GM23338 (cell line): ENCODE data around the gene NDUFS6. TPM values are rescaled to one million over a fixed set of nuclear protein-coding genes. Genes with fewer than 3 reads are reported as not detected.

Experiments
- ATAC-seq: fragments of 200-7000 bp; cut with Tn5 transposase; 3 replicates; pipeline ENCODE4 v1.9.1; 2020
- DNase-seq: peaks from one replicate; pipeline ENCODE4 v3.0.0-alpha.2; 2015; ENCODE audit warnings: low spot score
- H2AFZ ChIP-seq: fragments of 200-600 bp; sonication (generic); 2 replicates; pipeline ENCODE4 v1.8.0; 2016; ENCODE audit warnings: antibody characterized with exemption, mild to moderate bottlenecking, moderate library complexity
- H3F3A ChIP-seq: fragments of 200-600 bp; sonication (generic); replicated peaks from 2 replicates; pipeline ENCODE4 v1.8.0; 2017; ENCODE audit warnings: antibody characterized with exemption, mixed run types, low read depth
- H3K27ac ChIP-seq: fragments of 200-600 bp; sonication (generic); 2 replicates; pipeline ENCODE4 v1.6.1; 2016; ENCODE audit warnings: low read depth
- H3K27me3 ChIP-seq: fragments of 200-600 bp; sonication (generic); 2 replicates; pipeline ENCODE4 v1.8.0; 2016; ENCODE audit warnings: mild to moderate bottlenecking, mixed run types, moderate library complexity; ENCODE audit not compliant: insufficient read depth
- H3K36me3 ChIP-seq: fragments of 200-600 bp; sonication (generic); 2 replicates; pipeline ENCODE4 v1.8.0; 2016; ENCODE audit warnings: mild to moderate bottlenecking; ENCODE audit not compliant: insufficient read depth
- H3K4me1 ChIP-seq: fragments of 200-600 bp; sonication (generic); 2 replicates; pipeline ENCODE4 v1.8.0; 2016; ENCODE audit warnings: mild to moderate bottlenecking, moderate library complexity; ENCODE audit not compliant: insufficient read depth
- H3K4me2 ChIP-seq: fragments of 200-600 bp; sonication (generic); 2 replicates; pipeline ENCODE4 v1.7.1; 2017; ENCODE audit warnings: mixed run types
- H3K4me3 ChIP-seq: fragments of 200-600 bp; sonication (generic); 2 replicates; pipeline ENCODE4 v1.6.1; 2016; ENCODE audit warnings: mixed run types
- H3K79me2 ChIP-seq: fragments of 200-600 bp; sonication (generic); replicated peaks from 2 replicates; pipeline ENCODE4 v1.8.0; 2017; ENCODE audit warnings: mild to moderate bottlenecking; ENCODE audit not compliant: insufficient read depth
- H3K9me2 ChIP-seq: fragments of 200-600 bp; sonication (generic); 2 replicates; pipeline ENCODE4 v1.8.0; 2017; ENCODE audit not compliant: insufficient read depth
- H4K20me1 ChIP-seq: fragments of 200-600 bp; sonication (generic); replicated peaks from 2 replicates; pipeline ENCODE4 v1.8.0; 2017; ENCODE audit warnings: mild to moderate bottlenecking; ENCODE audit not compliant: insufficient read depth
- H3K27ac Mint-ChIP-seq: 2 replicates; pipeline ENCODE4 v1.8.0; 2020; ENCODE audit warnings: inconsistent platforms, mild to moderate bottlenecking, moderate library complexity, mixed read lengths
- H3K27me3 Mint-ChIP-seq: 3 replicates; pipeline ENCODE4 v1.8.0; 2022; ENCODE audit warnings: low read depth, mild to moderate bottlenecking, moderate library complexity, mixed read lengths, inconsistent platforms; ENCODE audit not compliant: insufficient read depth, poor library complexity
- H3K36me3 Mint-ChIP-seq: 3 replicates; pipeline ENCODE4 v1.8.0; 2021; ENCODE audit warnings: low read depth, mild to moderate bottlenecking, inconsistent platforms, moderate library complexity, mixed read lengths
- H3K4me1 Mint-ChIP-seq: 3 replicates; pipeline ENCODE4 v1.8.0; 2020; ENCODE audit warnings: mild to moderate bottlenecking, inconsistent platforms, mixed read lengths
- H3K4me3 Mint-ChIP-seq: 3 replicates; pipeline ENCODE4 v1.8.0; 2021; ENCODE audit warnings: moderate library complexity, mild to moderate bottlenecking, inconsistent platforms, mixed read lengths
- H3K9me3 Mint-ChIP-seq: 3 replicates; pipeline ENCODE4 v1.8.0; 2020; ENCODE audit warnings: moderate library complexity, mild to moderate bottlenecking, inconsistent platforms, mixed read lengths
- CTCF ChIP-seq, 2 experiments: fragments of 200-600 bp in 1 of 2; sonication (generic) in 1 of 2; conservative IDR thresholded peaks; 2 replicates each; pipeline versions ENCODE4 v1.5.1 to v1.6.1; 2016 to 2017; ENCODE audit warnings: antibody characterized with exemption in 2 of 2, low read depth in 2 of 2, mild to moderate bottlenecking in 2 of 2, moderate library complexity in 1 of 2
- ETS1 ChIP-seq: IDR thresholded peaks from 2 replicates; pipeline ENCODE4 v1.6.1; 2016; ENCODE audit warnings: antibody characterized with exemption
- EZH2phosphoT487 ChIP-seq: fragments of 200-600 bp; sonication (generic); IDR thresholded peaks from one replicate; pipeline ENCODE4 v1.8.1; 2018; ENCODE audit warnings: antibody characterized with exemption; ENCODE audit not compliant: unreplicated experiment
- JUNB ChIP-seq: IDR thresholded peaks from one replicate; pipeline ENCODE4 v1.6.1; 2016; ENCODE audit warnings: antibody characterized with exemption; ENCODE audit not compliant: unreplicated experiment
- NANOG ChIP-seq: IDR thresholded peaks from 2 replicates; pipeline ENCODE4 v1.6.1; 2016; ENCODE audit warnings: antibody characterized with exemption, borderline replicate concordance
- STAT1 ChIP-seq: IDR thresholded peaks from one replicate; pipeline ENCODE4 v1.6.1; 2016; ENCODE audit warnings: antibody characterized with exemption; ENCODE audit not compliant: unreplicated experiment
- ZNF331 ChIP-seq: fragments of 250-450 bp; sonication (Bioruptor Pico); IDR thresholded peaks from 2 replicates; pipeline ENCODE4 v1.5.0; 2020; ENCODE audit warnings: low read depth, mild to moderate bottlenecking, moderate library complexity
- polyA plus RNA-seq: library from polyadenylated mRNA; unstranded; fragments of >200 nt; fragmentation: Nextera tagmentation; extraction: Ambion mirVana; gene quantifications from 2 replicates; pipeline ENCODE4 v1.2.1, GENCODE V29; 2016
- total RNA-seq: library from RNA; depleted of rRNA; stranded (reverse); fragments of >200 nt; shearing (Covaris generic); gene quantifications from 2 replicates; pipeline ENCODE4 v1.2.3, GENCODE V29; 2014

The NDUFS6 gene
- total and polyA plus RNA-seq, 2 experiments from 2014 or later = 94.8 to 289 TPM

DNA sequence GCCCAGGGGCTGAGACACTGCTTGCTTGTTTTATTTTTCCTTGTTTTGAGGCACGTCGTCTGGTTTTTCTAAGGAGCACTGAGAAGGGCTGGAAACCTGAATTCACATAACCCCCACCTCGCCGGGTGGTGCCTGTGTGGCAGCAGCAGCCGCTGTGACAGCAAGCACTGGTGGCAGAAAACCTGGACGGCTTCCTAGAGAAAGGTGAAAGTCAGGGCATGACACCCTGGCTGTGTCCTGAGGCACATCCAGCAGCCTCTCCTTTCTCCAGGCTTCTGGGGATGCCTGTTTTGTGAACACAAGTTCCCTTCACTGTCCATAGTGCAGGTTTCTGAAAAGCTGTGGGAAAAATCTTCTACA is 30.8 kb upstream of the NDUFS6 start:
- H3K27me3 ChIP-seq = no peaks in the 10 kb centered on the region
- no peak overlapping the region for H3K4me3 Mint-ChIP-seq

GRCh38 chr5:1771149-1772065 is 29.8 kb upstream of the NDUFS6 start:
- H4K20me1 ChIP-seq = no peaks in the 10 kb centered on the region
- no peaks in the 10 kb centered on the region; the same call in 2 of the 3 replicates for H3K9me3 Mint-ChIP-seq
- no peak overlapping the region for H3K4me3 Mint-ChIP-seq
- H3K27me3 Mint-ChIP-seq = peaks cover 5% of the 10 kb centered on the region
- ATAC-seq (peak; percentile 36; the same call in 2 of the 3 replicates), DNase-seq (no peak)
- no peak overlapping the region for H3K4me3 ChIP-seq
- H3K4me1 Mint-ChIP-seq = peaks cover 4% of the 10 kb centered on the region; the same call in 2 of the 3 replicates
- no peak overlapping the region for H2AFZ ChIP-seq
- TF ChIP-seq JUNB (no peak), ETS1 (no peak), NANOG (no peak)
- H3F3A ChIP-seq = no peaks in the 10 kb centered on the region
- no peaks in the 10 kb centered on the region for H3K4me1 ChIP-seq
- H3K4me2 ChIP-seq = no peak overlapping the region
- no peaks in the 10 kb centered on the region for H3K27me3 ChIP-seq
- no peak overlapping the region; the same call in 1 of the 2 replicates for H3K27ac Mint-ChIP-seq
- no peaks in the 10 kb centered on the region for H3K9me2 ChIP-seq
- no peak overlapping the region for H3K27ac ChIP-seq
- no peaks in the 10 kb centered on the region for H3K36me3 ChIP-seq
- H3K36me3 Mint-ChIP-seq = no peaks in the 10 kb centered on the region
- H3K79me2 ChIP-seq = no peaks in the 10 kb centered on the region

More for the DNA sequence above, 30.8 kb upstream of the NDUFS6 start:
- Histone ChIP-seq H3K9me2 (no peaks in the 10 kb centered on the region), H2AFZ (0 out of 2 replicates have a peak overlapping the region, but pooled peaks have one; percentile 32), H3K27ac (no peak overlapping the region), H3K79me2 (no peaks in the 10 kb centered on the region), H4K20me1 (no peaks in the 10 kb centered on the region), H3F3A (no peaks in the 10 kb centered on the region), H3K4me3 (no peak overlapping the region), H3K36me3 (no peaks in the 10 kb centered on the region), H3K4me2 (no peak overlapping the region), H3K4me1 (no peaks in the 10 kb centered on the region)
- H3K27me3 Mint-ChIP-seq = peaks cover 5% of the 10 kb centered on the region
- DNase-seq (no peak), ATAC-seq (no peak)
- H3K27ac Mint-ChIP-seq = no peak overlapping the region
- H3K4me1 Mint-ChIP-seq = peaks cover 4% of the 10 kb centered on the region; the same call in 2 of the 3 replicates
- no peaks in the 10 kb centered on the region for H3K36me3 Mint-ChIP-seq
- no peaks in the 10 kb centered on the region; the same call in 2 of the 3 replicates for H3K9me3 Mint-ChIP-seq
- TF ChIP-seq JUNB (no peak), EZH2phosphoT487 (no peak), STAT1 (no peak)

DNA sequence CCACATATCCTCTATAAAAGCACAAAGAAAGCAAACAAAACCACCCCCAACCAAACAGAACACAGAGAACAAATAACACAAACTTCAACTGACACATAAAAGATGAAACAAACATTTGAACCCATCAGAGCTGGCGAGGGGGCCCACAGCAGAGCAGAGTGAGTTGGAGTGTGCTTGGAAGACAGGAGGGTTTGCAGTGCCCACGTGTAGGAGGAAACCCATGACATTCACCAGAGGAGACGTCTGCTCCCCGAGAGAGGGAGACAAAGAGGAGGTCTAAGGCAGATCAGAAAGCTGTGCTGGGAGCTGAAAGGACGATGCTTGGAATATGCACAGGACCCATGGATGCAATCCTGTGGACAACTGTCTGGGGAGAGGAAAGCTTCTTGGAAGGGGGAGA is 28.6 kb upstream of the NDUFS6 start:
- H3K36me3 Mint-ChIP-seq = no peaks in the 10 kb centered on the region
- Histone ChIP-seq H3K9me2 (no peaks in the 10 kb centered on the region), H3K4me1 (no peaks in the 10 kb centered on the region), H3K27ac (no peak overlapping the region), H3K27me3 (no peaks in the 10 kb centered on the region), H3K4me2 (no peak overlapping the region), H3K36me3 (no peaks in the 10 kb centered on the region), H2AFZ (peak overlapping the region; percentile 32; the same call in 1 of the 2 replicates), H3K4me3 (no peak overlapping the region), H3F3A (no peaks in the 10 kb centered on the region), H3K79me2 (no peaks in the 10 kb centered on the region), H4K20me1 (no peaks in the 10 kb centered on the region)
- H3K27me3 Mint-ChIP-seq = peaks cover 7% of the 10 kb centered on the region
- peaks cover 4% of the 10 kb centered on the region; the same call in 2 of the 3 replicates for H3K4me1 Mint-ChIP-seq
- no peaks in the 10 kb centered on the region; the same call in 2 of the 3 replicates for H3K9me3 Mint-ChIP-seq
- H3K27ac Mint-ChIP-seq = no peak overlapping the region
- TF ChIP-seq CTCF (conservative IDR thresholded peaks at IDR 0.05; ENCODE audit: low read depth in 2 of 2) = 0 out of 4 replicates have a peak, but pooled peaks of 1 of the 2 experiments have one; percentile 1
- no peak for TF ChIP-seq ZNF331 (CRISPR knock-in tag)
- H3K4me3 Mint-ChIP-seq = no peak overlapping the region
- DNase-seq (no peak), ATAC-seq (peak; percentile 27; the same call in 2 of the 3 replicates)
